COLO668 (cell line): ENCODE data around the gene CNIH3.

ENCODE experiments used
- DNase-seq: peaks from one replicate; lab custom pipeline; 2025; ENCODE audit not compliant: unreplicated experiment; lab: John Stamatoyannopoulos, UW

CNIH3 gene

DNA sequence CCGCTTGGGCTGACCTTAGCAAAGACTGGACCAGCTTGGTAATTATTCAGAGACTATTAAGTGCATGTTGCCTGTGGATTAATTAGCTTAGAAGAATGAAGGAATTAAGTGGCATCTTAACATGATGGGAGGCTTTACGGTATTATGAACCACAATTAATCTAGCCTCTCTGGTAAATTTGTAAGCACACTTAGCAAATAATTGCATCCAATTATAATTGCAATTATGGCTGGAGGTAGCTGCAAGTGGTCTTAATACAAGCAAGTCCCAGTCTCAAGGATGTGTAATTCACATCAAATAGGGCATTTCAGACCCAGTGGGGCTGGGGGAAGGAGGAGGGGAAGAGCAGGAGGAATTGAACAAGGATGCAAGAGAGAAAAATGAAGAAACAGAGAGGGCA, 151.6 kb downstream of the CNIH3 start:
- no peak for DNase-seq

GRCh38 chr1:224768971-224769370, 152.9 kb downstream of the CNIH3 start:
- DNase-seq: no peak

- no peak for DNase-seq
These were observed 153.6 kb downstream of the CNIH3 start for GRCh38 chr1:224769452-224770335.

GRCh38 chr1:224770336-224770693, 154.2 kb downstream of the CNIH3 start:
- DNase-seq: no peak

- DNase-seq: no peak
These were observed 157.5 kb downstream of the CNIH3 start for GRCh38 chr1:224773646-224774045.

GRCh38 chr1:224774378-224774777, 158.3 kb downstream of the CNIH3 start:
- no peak for DNase-seq

DNA sequence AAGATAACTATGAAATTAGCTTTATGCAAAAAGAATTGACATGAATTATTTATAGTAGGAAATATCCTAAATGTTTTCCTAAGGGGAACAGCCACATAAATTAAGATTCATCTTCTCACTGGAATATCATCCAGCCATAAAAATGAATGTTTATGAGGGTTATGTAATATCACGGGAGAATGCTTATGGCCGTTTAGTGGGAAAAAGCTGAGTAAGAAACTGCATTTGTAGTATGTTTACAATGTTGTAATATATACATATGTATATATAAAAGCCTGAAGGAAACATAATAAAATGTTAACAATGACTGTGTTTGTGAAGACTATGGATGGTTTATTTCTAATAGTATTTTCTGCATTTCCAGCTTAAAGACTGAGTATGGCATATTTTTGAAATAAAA, 161.1 kb downstream of the CNIH3 start:
- no peak for DNase-seq

- no peak for DNase-seq
These were observed 163.4 kb downstream of the CNIH3 start for GRCh38 chr1:224779536-224779935.

DNA sequence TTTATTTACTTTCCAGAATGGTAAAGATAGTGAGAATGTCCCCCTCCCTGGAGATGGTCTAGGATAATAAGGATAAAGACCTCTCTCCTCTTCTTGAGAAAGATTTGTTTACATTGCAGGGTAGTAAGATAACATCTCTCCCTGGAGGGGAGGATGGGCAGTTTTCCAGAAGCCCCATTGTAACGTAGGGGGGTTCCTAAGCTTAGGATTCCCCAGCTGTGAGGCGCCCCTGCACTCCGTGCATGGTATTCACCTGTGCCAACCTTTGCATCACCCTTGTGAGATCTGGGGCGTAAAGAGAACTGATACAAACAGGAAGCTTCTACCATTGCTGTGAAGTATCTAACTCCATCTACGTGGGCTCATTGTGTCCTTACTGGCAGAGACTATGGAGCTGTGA, 164.6 kb downstream of the CNIH3 start:
- DNase-seq: no peak

DNA sequence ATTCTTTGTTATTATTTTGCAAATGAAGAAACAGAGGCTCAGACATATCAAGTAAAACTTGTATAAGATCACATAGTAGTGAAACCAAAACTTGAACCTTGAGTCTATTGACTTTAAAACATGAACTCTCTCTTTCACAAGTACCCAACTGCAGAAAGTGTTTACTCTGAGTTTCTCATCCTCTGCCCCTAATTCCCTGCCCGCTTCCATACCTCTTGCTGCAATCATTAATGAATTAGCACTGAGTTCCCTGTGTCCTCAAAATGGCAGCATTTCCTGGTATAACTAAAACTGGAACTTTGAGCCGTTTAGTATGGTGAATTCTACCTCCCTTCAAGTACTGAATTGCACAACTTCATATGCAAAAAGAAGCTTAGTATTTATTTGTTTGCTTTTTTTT, 165.7 kb downstream of the CNIH3 start:
- no peak for DNase-seq

GRCh38 chr1:224782281-224783000, 166.3 kb downstream of the CNIH3 start:
- no peak for DNase-seq

DNA sequence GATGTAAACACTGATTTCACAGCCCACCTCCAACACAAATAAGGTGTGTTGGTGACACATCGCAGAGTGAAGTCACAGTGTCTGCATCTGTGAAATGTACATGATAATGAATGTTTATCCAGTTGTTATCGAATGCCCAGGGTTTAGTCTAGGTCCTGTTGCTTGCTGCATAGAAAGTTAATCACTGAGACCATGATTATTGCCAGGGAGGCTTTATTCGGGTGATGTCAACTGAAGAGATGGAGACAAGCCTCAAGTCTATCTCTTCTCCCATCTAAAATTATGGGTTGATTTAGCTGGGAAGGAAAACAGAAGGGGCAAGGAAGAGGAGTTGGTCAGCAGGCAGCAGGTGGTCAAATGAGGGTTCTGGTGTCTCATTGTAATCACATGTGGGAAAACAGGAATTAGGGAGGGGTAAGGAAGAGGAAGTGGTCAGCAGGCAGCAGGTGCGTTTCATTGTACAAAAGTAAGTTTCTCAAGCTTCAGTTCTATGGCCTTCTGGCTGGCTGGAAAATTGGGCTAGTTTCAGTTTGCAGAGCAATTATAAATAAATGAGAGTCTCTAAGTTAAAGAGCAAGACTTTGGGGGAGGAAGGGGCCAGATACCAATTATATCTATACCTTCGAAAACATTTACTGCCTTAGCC, 167.0 kb downstream of the CNIH3 start:
- DNase-seq: peak; percentile 63

GRCh38 chr1:224784265-224785039, 168.3 kb downstream of the CNIH3 start:
- DNase-seq: no peak

DNA sequence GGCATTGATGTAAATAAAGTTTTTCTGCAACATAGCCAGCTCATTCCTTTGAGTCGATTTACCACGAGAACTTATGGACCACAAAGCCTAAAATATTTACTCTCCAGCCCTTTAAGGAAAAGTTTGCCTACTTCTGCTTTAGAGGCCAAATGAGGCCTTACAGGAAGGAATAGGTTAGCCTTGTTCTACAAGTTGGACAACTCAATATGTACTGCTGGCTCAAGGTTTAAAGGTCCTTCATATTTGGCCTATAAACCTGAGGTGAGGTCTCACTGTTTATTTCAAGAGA, 168.9 kb downstream of the CNIH3 start:
- no peak for DNase-seq

GRCh38 chr1:224785622-224786021, 169.5 kb downstream of the CNIH3 start:
- DNase-seq: no peak

- DNase-seq: no peak
These were observed 170.6 kb downstream of the CNIH3 start for GRCh38 chr1:224786533-224787250.

DNA sequence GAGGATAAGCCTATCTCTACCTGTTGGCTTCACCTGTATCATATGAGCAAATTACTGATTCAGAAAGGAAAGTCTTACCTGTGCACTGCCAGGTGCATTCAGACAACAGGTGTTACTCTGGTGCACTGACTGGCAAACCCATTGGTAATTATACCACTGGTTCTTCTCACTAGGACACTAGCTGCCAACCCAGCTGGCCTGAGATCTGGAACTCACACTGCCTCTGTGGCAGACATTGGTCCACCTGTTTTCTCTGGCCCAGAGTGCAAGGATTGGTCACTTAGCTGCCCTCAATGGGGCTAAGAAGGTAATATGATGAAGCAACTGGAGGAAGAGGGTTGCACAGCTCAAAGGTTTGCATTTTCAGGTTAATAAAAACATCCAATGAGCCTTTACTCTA, 173.2 kb downstream of the CNIH3 start:
- peak; percentile 70 for DNase-seq
